ENCODE results near the gene SHF. TPM values are rescaled to one million over a fixed set of nuclear protein-coding genes. Genes with fewer than 3 reads are reported as not detected.

SHF gene
- total RNA-seq, 2 experiments from 2014 or later: 19.8 to 23.5 TPM

DNA sequence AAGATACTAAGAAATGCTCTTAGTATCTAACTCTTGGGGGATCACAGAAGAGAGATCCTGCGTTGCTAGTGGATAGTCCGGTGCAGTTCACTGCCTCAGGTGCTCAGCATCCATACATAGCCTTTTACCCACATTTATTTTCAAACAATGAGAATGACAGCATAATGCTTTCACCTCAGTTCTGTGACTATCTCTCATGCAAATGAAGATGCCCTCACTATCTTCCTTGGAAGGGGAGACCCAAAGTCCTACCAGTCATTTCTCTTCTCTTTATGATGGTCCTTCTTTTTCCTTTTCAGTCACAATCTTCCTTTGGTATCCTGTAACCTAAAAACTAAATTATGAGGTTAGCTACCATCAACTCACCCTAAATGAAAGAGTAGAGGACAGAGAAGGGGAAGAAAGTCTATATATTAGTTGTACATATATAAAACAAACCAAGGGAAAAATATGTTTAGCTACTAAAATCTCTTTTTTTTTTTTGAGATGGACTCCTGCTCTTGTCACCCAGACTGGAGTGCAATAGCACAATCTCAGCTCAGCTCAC lies 33.4 kb upstream of the SHF start:
- DNase-seq (no peak), ATAC-seq (no peak)
- POLR2A ChIA-PET: no interaction called here
- Mint-ChIP-seq H3K36me3 (ENCODE audit: low read depth) (no peaks in the 10 kb centered on the region), H3K27me3 (peaks cover 12% of the 10 kb centered on the region), H3K4me3 (no peak overlapping the region), H3K27ac (no peak overlapping the region), H3K4me1 (ENCODE audit: low read depth) (no peaks in the 10 kb centered on the region), H3K9me3 (no peaks in the 10 kb centered on the region)
- CTCF ChIA-PET: no interaction called here
- intact Hi-C loops (cut with micrococcal nuclease): no loop called here
- TF ChIP-seq, protein P1, sequence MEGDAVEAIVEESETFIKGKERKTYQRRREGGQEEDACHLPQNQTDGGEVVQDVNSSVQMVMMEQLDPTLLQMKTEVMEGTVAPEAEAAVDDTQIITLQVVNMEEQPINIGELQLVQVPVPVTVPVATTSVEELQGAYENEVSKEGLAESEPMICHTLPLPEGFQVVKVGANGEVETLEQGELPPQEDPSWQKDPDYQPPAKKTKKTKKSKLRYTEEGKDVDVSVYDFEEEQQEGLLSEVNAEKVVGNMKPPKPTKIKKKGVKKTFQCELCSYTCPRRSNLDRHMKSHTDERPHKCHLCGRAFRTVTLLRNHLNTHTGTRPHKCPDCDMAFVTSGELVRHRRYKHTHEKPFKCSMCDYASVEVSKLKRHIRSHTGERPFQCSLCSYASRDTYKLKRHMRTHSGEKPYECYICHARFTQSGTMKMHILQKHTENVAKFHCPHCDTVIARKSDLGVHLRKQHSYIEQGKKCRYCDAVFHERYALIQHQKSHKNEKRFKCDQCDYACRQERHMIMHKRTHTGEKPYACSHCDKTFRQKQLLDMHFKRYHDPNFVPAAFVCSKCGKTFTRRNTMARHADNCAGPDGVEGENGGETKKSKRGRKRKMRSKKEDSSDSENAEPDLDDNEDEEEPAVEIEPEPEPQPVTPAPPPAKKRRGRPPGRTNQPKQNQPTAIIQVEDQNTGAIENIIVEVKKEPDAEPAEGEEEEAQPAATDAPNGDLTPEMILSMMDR (IDR thresholded peaks at IDR 0.05): no peak

DNA sequence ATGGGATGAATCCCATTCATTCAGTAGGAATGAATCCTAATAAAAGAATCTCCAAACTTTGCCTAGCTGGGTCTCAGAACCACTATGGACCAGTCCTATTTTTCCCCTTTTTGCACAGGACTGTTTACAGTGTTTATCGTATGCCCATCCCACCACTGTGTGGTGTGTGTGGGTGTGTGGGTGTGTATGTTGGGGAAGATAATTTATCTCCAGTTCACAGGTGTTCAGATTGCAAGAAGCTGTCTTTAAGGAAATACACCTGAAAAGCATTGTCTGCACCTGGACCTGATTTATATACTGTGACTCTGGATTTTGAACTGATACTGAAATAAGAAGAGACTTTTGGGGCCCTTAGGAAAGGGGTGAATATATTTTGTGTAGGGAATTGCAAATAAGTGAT lies 24.7 kb upstream of the SHF start:
- Mint-ChIP-seq H3K9me3 (no peaks in the 10 kb centered on the region), H3K4me1 (ENCODE audit: low read depth) (no peaks in the 10 kb centered on the region)
- POLR2A ChIA-PET: interaction anchor here (1.0 kb wide), 1 partner anchor 11 kb away, joined by 6 read pairs; no protein-coding TSS in a partner anchor

GRCh38 chr15:45205192-45205591 lies 17.4 kb upstream of the SHF start:
- DNase-seq (peak; percentile 76), ATAC-seq (peak; percentile 34)
- H3K4me3 Mint-ChIP-seq: no peak overlapping the region
- no peaks in the 10 kb centered on the region for H3K9me3 Mint-ChIP-seq
- H3K27me3 Mint-ChIP-seq: peaks cover 6% of the 10 kb centered on the region
- ChIA-PET CTCF (interaction anchor here (0.6 to 12.1 kb wide), 48 partner anchors 9 to 438 kb away, joined by 3 to 128 read pairs (median 5); a partner anchor contains a TSS), POLR2A (interaction anchor here (0.9 to 1.8 kb wide), 4 partner anchors 11 to 198 kb away, joined by 3 to 5 read pairs (median 3); a partner anchor contains a TSS)
- TF ChIP-seq, protein P1 (IDR thresholded peaks at IDR 0.05): peak; percentile 76
- H3K36me3 Mint-ChIP-seq (ENCODE audit: low read depth): no peaks in the 10 kb centered on the region
- no peak overlapping the region for H3K27ac Mint-ChIP-seq
- peaks cover 2% of the 10 kb centered on the region for H3K4me1 Mint-ChIP-seq (ENCODE audit: low read depth)
- intact Hi-C loops (cut with micrococcal nuclease): no loop called here

More for the DNA sequence above, 24.7 kb upstream of the SHF start:
- ATAC-seq: no peak
- intact Hi-C loops (cut with micrococcal nuclease): no loop called here
- CTCF ChIA-PET: interaction anchor here (1.0 to 4.3 kb wide), 5 partner anchors 7 to 245 kb away, joined by 3 to 29 read pairs (median 4); no protein-coding TSS in a partner anchor
- no peak for DNase-seq
- no peak overlapping the region for H3K4me3 Mint-ChIP-seq
- H3K27ac Mint-ChIP-seq: no peak overlapping the region
- TF ChIP-seq, protein P1 (IDR thresholded peaks at IDR 0.05): no peak
- peaks cover under 1% of the 10 kb centered on the region for H3K27me3 Mint-ChIP-seq
- H3K36me3 Mint-ChIP-seq (ENCODE audit: low read depth): no peaks in the 10 kb centered on the region

DNA sequence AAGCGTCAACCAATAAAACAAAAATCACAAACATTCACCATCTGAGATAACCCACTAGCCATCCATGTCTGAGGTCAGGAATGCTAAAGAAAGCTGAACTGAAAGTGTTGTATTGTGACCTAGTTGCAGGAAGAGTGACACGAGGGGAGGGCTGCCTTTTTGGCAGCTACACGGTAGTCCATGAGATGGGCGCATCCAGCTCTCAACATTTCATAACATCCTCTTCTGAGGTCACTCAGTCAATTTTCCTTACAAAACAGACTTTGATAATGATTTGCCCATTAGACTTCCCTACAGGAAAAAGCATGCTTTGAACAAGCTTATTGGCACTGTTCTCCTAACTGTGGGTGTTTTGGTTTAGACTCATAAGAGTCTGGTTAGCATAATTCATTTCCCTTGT lies 15.4 kb upstream of the SHF start:
- H3K9me3 Mint-ChIP-seq: no peaks in the 10 kb centered on the region
- H3K36me3 Mint-ChIP-seq (ENCODE audit: low read depth): no peaks in the 10 kb centered on the region
- peaks cover 7% of the 10 kb centered on the region for H3K27me3 Mint-ChIP-seq
- no peak overlapping the region for H3K4me3 Mint-ChIP-seq
- ATAC-seq (no peak), DNase-seq (no peak)
- H3K4me1 Mint-ChIP-seq (ENCODE audit: low read depth): peaks cover 9% of the 10 kb centered on the region
- POLR2A ChIA-PET: interaction anchor here (0.9 to 7.4 kb wide), 4 partner anchors 13 to 199 kb away, joined by 3 to 85 read pairs (median 28); partner anchors contain the start of gene SHF
- no peak overlapping the region for H3K27ac Mint-ChIP-seq
- intact Hi-C loops (cut with micrococcal nuclease): loop anchor here (2.0 to 5.0 kb wide), 2 partner anchors 76 to 199 kb away; a partner anchor contains a TSS
- TF ChIP-seq, protein P1 (IDR thresholded peaks at IDR 0.05): no peak
- CTCF ChIA-PET: interaction anchor here (0.8 to 12.1 kb wide), 9 partner anchors 9 to 383 kb away, joined by 3 to 128 read pairs (median 4); a partner anchor contains a TSS

- intact Hi-C loops (cut with micrococcal nuclease): loop anchor here (2.0 to 5.0 kb wide), 2 partner anchors 77 to 200 kb away; a partner anchor contains a TSS
- no peak for ATAC-seq
- H3K9me3 Mint-ChIP-seq: no peaks in the 10 kb centered on the region
Measured at GRCh38 chr15:45201869-45202268, 14.1 kb upstream of the SHF start.

More at GRCh38 chr15:45201869-45202268, 14.1 kb upstream of the SHF start:
- H3K36me3 Mint-ChIP-seq (ENCODE audit: low read depth): no peaks in the 10 kb centered on the region
- no peak for DNase-seq
- ChIA-PET CTCF (interaction anchor here (0.8 to 12.1 kb wide), 10 partner anchors 9 to 256 kb away, joined by 3 to 128 read pairs (median 5); partner anchors contain the start of gene SHF), POLR2A (interaction anchor here (0.9 to 7.4 kb wide), 5 partner anchors 8 to 385 kb away, joined by 4 to 85 read pairs (median 8); partner anchors contain the start of genes BLOC1S6 and SHF)
- no peak overlapping the region for H3K4me3 Mint-ChIP-seq
- TF ChIP-seq, protein P1 (IDR thresholded peaks at IDR 0.05): no peak
- peaks cover 10% of the 10 kb centered on the region for H3K4me1 Mint-ChIP-seq (ENCODE audit: low read depth)
- H3K27ac Mint-ChIP-seq: no peak overlapping the region
- peaks cover 6% of the 10 kb centered on the region for H3K27me3 Mint-ChIP-seq

All from activated CD8-positive, alpha-beta T cell treated with anti-CD3 and anti-CD28 coated beads for 36 hours (primary cell).